Endometrial microvascular endothelial cells (primary cell): ENCODE data around the gene EIF2S3B. TPM values are rescaled to one million over a fixed set of nuclear protein-coding genes. Genes with fewer than 3 reads are reported as not detected.
"Not testable (repeated sequence)": the region's sequence is repeated elsewhere in the genome, so short reads cannot be mapped to it uniquely, and the experiment has no call there.

Source experiments
- in situ Hi-C: cut with HindIII; loops from 2 replicates; pipeline ENCODE4 v1.10.0; 2017; ENCODE audit warnings: low sequenced_read_pairs, low pct_unique_long_range_greater_than_20kb; ENCODE audit errors: inconsistent ontology term
- total RNA-seq: library from RNA; depleted of rRNA; stranded (reverse); fragments of >200 nt; gene quantifications from one replicate; pipeline ENCODE4 v1.2.3, GENCODE V29; 2015; ENCODE audit errors: inconsistent ontology term

EIF2S3B gene
- 1.4 TPM for total RNA-seq

- in situ Hi-C loops = no loop called here
Observed at GRCh38 chr12:10505620-10506019, at the start of gene EIF2S3B. Gene EIF2S3B (plus strand): TSS chr12:10505890. CDS start chr12:10505903, 13 bp downstream.

DNA sequence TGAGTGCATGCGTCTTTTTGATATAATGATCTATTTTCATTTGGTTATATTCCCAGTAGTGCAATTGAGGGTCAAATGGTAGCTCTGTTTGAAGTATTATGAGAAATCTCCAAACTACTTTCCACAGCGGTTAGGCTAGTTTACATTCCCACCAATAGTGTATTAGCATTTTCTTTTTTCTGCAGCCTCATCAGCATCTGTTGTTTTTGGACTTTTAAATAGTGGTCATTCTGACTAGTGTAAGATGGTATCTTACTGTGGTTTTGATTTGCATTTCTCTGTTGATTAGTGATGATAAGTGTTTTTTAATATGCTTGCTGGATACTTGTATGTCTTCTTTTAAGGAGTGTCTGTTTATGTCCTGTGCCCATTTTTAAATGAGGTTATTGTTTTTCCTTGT, 48.8 kb upstream of the EIF2S3B start:
- in situ Hi-C loops = no loop called here

GRCh38 chr12:10457760-10458159, 47.9 kb upstream of the EIF2S3B start:
- in situ Hi-C loops = no loop called here

- in situ Hi-C loops = no loop called here
Observed at GRCh38 chr12:10466311-10466710, 39.4 kb upstream of the EIF2S3B start.

GRCh38 chr12:10469701-10470100, 36.0 kb upstream of the EIF2S3B start:
- in situ Hi-C loops = no loop called here

DNA sequence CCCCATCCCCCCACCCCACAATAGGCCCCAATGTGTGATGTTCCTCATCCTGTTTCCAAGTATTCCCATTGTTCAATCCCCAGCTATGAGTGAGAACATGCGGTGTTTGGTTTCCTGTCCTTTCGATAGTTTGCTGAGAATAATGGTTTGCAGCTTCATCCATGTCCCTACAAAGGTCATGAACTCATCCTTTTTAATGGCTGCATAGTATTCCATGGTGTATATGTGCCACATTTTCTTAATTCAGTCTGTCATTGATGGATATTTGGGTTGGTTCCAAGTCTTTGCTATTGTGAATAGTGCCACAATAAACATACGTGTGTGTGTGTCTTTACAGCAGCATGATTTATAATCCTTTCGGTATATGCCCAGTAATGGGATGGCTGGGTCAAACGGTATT, 32.9 kb upstream of the EIF2S3B start:
- in situ Hi-C loops = not testable (repeated sequence)

DNA sequence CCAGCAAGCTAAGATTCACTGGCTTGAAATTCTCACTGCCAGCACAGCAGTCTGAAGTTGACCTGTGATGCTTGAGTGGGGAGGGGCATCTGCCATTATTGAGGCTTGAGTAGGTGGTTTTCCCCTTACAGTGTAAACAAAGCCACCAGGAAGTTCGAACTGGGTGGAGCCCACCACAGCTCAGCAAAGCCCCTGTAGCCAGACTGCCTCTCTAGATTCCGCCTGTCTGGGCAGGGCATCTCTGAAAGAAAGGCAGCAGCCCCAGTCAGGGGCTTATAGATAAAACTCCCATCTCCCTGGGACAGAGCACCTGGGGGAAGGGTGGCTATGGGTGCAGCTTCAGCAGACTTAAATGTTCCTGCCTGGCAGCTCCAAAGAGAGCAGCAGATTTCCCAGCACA, 23.8 kb upstream of the EIF2S3B start:
- in situ Hi-C loops = not testable (repeated sequence)

GRCh38 chr12:10487328-10487727, 18.4 kb upstream of the EIF2S3B start:
- in situ Hi-C loops = not testable (repeated sequence)

GRCh38 chr12:10491766-10492165, 13.9 kb upstream of the EIF2S3B start:
- in situ Hi-C loops = no loop called here

DNA sequence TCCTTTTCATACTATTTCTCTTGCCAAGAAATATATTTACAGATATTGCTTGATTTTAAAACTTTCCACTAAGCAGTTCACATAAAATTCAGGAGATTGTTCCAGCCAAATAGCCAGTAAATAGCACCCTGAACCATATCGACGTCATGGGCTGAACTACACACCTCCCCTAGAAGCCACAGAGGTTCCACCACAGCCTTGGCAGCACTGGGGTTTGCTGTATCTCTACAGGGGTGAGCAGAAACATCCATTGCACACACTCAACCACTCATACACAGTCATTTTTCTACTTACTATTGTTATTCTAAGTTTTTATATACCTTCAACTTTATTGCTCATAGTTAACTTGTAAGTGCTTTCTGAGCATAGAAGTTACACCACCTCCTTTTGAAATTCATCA, 8.1 kb upstream of the EIF2S3B start:
- in situ Hi-C loops = no loop called here

GRCh38 chr12:10498042-10498441, 7.6 kb upstream of the EIF2S3B start:
- in situ Hi-C loops = no loop called here

GRCh38 chr12:10501030-10501429, 4.7 kb upstream of the EIF2S3B start:
- in situ Hi-C loops = no loop called here

- in situ Hi-C loops = no loop called here
Observed at GRCh38 chr12:10503460-10503859, 2.2 kb upstream of the EIF2S3B start.

GRCh38 chr12:10511756-10512355, 6.2 kb downstream of the EIF2S3B start:
- in situ Hi-C loops = no loop called here

DNA sequence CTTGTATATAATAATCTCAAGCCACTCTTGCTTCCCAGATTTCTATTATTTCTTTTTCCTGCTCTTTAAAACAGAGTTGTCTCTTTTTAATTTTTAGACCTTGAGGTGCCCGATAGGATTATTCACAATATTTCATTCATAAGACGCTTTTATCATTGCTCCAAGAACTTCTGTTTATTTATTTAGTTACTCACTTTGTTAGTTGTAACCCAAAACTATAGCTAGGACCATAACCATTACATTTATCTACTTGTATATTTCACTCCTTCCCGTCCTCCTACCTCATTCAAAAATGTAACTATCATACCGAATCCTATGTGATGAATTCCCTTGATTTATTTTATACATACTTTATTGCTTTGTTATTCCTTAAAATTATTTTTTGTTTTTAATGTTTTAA, 7.1 kb downstream of the EIF2S3B start:
- in situ Hi-C loops = no loop called here

DNA sequence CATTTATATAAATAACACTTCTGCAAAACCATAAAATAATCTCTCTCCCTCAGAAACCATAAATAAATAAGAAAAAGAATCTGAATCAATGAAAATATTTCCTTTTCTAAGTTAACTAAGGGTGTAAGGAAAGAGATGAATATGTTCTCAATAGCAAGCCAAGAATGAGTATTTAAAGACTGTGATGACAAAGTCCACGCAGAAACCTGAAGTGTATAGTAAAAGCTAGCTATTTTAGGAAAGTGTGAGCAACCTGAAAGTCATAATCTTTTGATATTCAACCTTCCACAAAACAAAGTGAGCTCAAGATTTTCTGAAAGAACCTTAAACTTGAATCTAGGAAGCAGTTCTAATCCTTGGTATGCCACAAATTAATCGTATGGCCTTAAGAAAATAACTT, 15.9 kb downstream of the EIF2S3B start:
- in situ Hi-C loops = no loop called here

- in situ Hi-C loops = no loop called here
Observed at GRCh38 chr12:10528174-10528953, 22.7 kb downstream of the EIF2S3B start.

DNA sequence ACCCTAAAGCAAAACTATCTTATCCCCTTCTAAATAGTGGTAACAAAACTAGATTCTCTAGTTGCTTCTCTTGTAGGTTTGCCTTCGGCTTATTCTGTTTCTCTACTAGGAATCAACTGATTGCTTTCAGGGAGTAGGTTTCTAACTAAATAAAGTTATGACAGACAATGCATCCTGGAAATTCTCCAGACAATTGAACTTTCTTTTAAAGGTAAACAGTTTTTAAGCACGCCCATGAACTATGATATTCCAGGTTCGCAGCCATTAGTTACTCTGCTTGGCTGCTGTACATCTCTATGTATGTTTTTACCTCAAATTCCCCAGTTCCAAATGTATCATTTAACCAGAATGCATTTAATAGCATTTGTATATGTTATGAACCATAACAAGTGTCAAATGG, 23.9 kb downstream of the EIF2S3B start:
- in situ Hi-C loops = no loop called here

- in situ Hi-C loops = no loop called here
Observed at GRCh38 chr12:10537721-10538120, 32.0 kb downstream of the EIF2S3B start.

DNA sequence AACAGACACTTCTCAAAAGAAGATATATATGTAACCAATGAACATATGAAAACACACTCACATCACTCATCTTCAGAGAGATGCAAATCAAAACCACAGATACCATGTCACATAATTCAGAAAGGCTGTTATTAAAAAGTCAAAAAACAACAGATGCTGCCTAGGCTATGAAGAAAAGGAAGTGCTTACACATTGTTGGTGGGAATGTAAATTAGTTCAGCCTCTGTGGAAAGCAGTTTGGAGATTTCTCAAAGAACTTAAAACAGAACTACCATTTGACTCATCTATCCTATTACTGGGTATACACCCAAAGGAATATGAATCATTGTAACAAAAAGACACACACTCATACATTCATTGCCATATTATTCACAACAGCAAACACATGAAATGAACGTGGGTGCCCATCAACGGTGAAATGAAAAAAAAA, 35.1 kb downstream of the EIF2S3B start:
- in situ Hi-C loops = no loop called here
